GM12878 (cell line): ENCODE measurements around the gene IRGC. TPM values are rescaled to one million over a fixed set of nuclear protein-coding genes. Genes with fewer than 3 reads are reported as not detected.

Source experiments
- ATAC-seq: fragments of 200-7000 bp; cut with Tn5 transposase; 3 replicates; pipeline ENCODE4 v1.9.1; 2020; ENCODE audit warnings: mild to moderate bottlenecking, moderate library complexity
- BruUV-seq: library from RNA; stranded (reverse); fragments of 400-500 nt; replicated peaks from 2 replicates; lab custom pipeline; 2021; lab: Mats Ljungman, UMichigan
- CTCF ChIA-PET: fragments of 300-600 bp; sonication (Branson Sonifier 250); formaldehyde crosslinking; extraction: SDS; loops from one replicate; lab custom pipeline; 2021; ENCODE audit warnings: inconsistent platforms; lab: Yijun Ruan, JAX
- POLR2A ChIA-PET: fragments of 350-600 bp; formaldehyde crosslinking; extraction: SDS; loops from one replicate; lab custom pipeline; 2021; ENCODE audit warnings: inconsistent platforms; lab: Charles Lee
- RAD21 ChIA-PET: fragments of 300-600 bp; sonication (Branson Sonifier 250); formaldehyde crosslinking; loops from one replicate; lab custom pipeline; 2023; ENCODE audit warnings: antibody characterized with exemption; ENCODE audit not compliant: unreplicated experiment; lab: Charles Lee
- SMC1A ChIA-PET: fragments of 300-600 bp; sonication (Branson Sonifier 250); formaldehyde crosslinking; loops from one replicate; lab custom pipeline; 2023; ENCODE audit not compliant: unreplicated experiment, uncharacterized antibody; lab: Charles Lee
- DNase-seq: peaks from one replicate; pipeline ENCODE4 v3.0.0-alpha.2; 2011; ENCODE audit warnings: low read depth, low spot score
- FAIRE-seq: peaks from 3 replicates; lab custom pipeline; 2011; peaks lifted over from hg19 to GRCh38; lab: Jason Lieb, UNC
- H2AFZ ChIP-seq: 2 replicates; pipeline ENCODE4 v1.6.0; 2011; ENCODE audit warnings: low read depth, low read length, control low read depth; ENCODE audit not compliant: control insufficient read depth
- H3K27ac ChIP-seq: 2 replicates; pipeline ENCODE4 v1.5.1; 2011; ENCODE audit warnings: control low read depth; ENCODE audit not compliant: control insufficient read depth, insufficient read depth
- H3K27me3 ChIP-seq, 2 experiments: replicated peaks in 1 of 2; 2 replicates each; pipeline versions ENCODE4 v1.6.0 to v1.6.1; 2011; ENCODE audit warnings: low read length in 1 of 2; ENCODE audit not compliant: control insufficient read depth in 2 of 2, insufficient read depth in 2 of 2
- H3K36me3 ChIP-seq, 2 experiments: 2 replicates each; pipeline ENCODE4 v1.5.1; 2011; ENCODE audit warnings: low read length in 1 of 2; ENCODE audit not compliant: control insufficient read depth in 2 of 2, insufficient read depth in 2 of 2
- H3K4me1 ChIP-seq: 2 replicates; pipeline ENCODE4 v1.6.1; 2011; ENCODE audit warnings: mild to moderate bottlenecking, low read length, moderate library complexity, mixed read lengths; ENCODE audit not compliant: control insufficient read depth, insufficient read depth
- H3K4me2 ChIP-seq: 2 replicates; pipeline ENCODE4 v1.6.0; 2011; ENCODE audit warnings: control low read depth; ENCODE audit not compliant: control insufficient read depth, insufficient read depth
- H3K4me3 ChIP-seq: fragments of 200-600 bp; sonication (generic); 2 replicates; pipeline ENCODE4 v1.5.1; 2016
- H3K79me2 ChIP-seq: 2 replicates; pipeline ENCODE4 v1.6.0; 2011; ENCODE audit warnings: low read length; ENCODE audit not compliant: control insufficient read depth, insufficient read depth
- H3K9ac ChIP-seq: 2 replicates; pipeline ENCODE4 v1.8.0; 2011; ENCODE audit warnings: low read length, control low read depth, mixed read lengths; ENCODE audit not compliant: control insufficient read depth, insufficient read depth
- H3K9me3 ChIP-seq: replicated peaks from 3 replicates; pipeline ENCODE4 v1.5.1; 2011; ENCODE audit warnings: mild to moderate bottlenecking, low read length; ENCODE audit not compliant: control insufficient read depth, insufficient read depth
- H4K20me1 ChIP-seq: 2 replicates; pipeline ENCODE4 v1.6.0; 2011; ENCODE audit not compliant: control insufficient read depth, insufficient read depth
- ATF2 ChIP-seq: IDR thresholded peaks from 2 replicates; pipeline ENCODE4 v1.6.1; 2012; ENCODE audit warnings: low read length, inconsistent platforms
- GATAD2B ChIP-seq: fragments of 450-650 bp; conservative IDR thresholded peaks from 2 replicates; pipeline ENCODE4 v1.6.1; 2017; ENCODE audit warnings: low read depth, mild to moderate bottlenecking, moderate library complexity
- NBN ChIP-seq: fragments of 450-650 bp; IDR thresholded peaks from 2 replicates; pipeline ENCODE4 v1.6.1; 2016
- NFYA ChIP-seq: IDR thresholded peaks from 2 replicates; pipeline ENCODE4 v1.6.1; 2011; ENCODE audit warnings: low read depth, mild to moderate bottlenecking, low read length, improper control_type of control experiment, borderline replicate concordance
- RB1 ChIP-seq: fragments of 450-650 bp; formaldehyde crosslinking; IDR thresholded peaks from 2 replicates; pipeline ENCODE4 v1.6.1; 2017; ENCODE audit warnings: mild to moderate bottlenecking, borderline replicate concordance
- REST ChIP-seq: IDR thresholded peaks from 2 replicates; pipeline ENCODE4 v1.6.1; 2012; ENCODE audit warnings: mild to moderate bottlenecking, low read depth, low read length
- STAT1 ChIP-seq: fragments of 450-650 bp; conservative IDR thresholded peaks from 2 replicates; pipeline ENCODE4 v1.6.1; 2014; ENCODE audit warnings: antibody characterized with exemption, mild to moderate bottlenecking
- TBL1XR1 ChIP-seq: IDR thresholded peaks from 2 replicates; pipeline ENCODE4 v1.6.1; 2012; ENCODE audit warnings: low read depth, low read length, improper control_type of control experiment
- USF2 ChIP-seq: IDR thresholded peaks from 2 replicates; pipeline ENCODE4 v1.6.1; 2011; ENCODE audit warnings: low read depth, low read length, improper control_type of control experiment, borderline replicate concordance
- YY1 ChIP-seq: IDR thresholded peaks from 2 replicates; pipeline ENCODE4 v1.6.1; 2011; ENCODE audit warnings: low read depth, mild to moderate bottlenecking, low read length
- ZNF274 ChIP-seq: IDR thresholded peaks from one replicate; pipeline ENCODE4 v1.8.0; 2011; ENCODE audit not compliant: insufficient read length, insufficient read depth
- ZNF592 ChIP-seq: fragments of 450-650 bp; IDR thresholded peaks from 2 replicates; pipeline ENCODE4 v1.6.1; 2017; ENCODE audit warnings: mild to moderate bottlenecking, moderate library complexity
- WGBS: methylation state at CpG from one replicate; pipeline ENCODE4 v1.1.6; 2016; ENCODE audit warnings: low lambda C conversion rate; ENCODE audit not compliant: insufficient replicate concordance, insufficient coverage; ENCODE audit errors: missing lambda C conversion rate; 5-methylcytosine and 5-hydroxymethylcytosine counted together
- in situ Hi-C: fragments of 300-500 bp; cut with MboI; formaldehyde crosslinking; loops from 9 replicates; pipeline ENCODE4 v1.14.3; 2018; ENCODE audit warnings: mixed read lengths
- intact Hi-C: fragments of 100-400 bp; cut with micrococcal nuclease; formaldehyde crosslinking; loops from one replicate; pipeline ENCODE4 v1.14.2; 2022; ENCODE audit not compliant: unreplicated experiment
- polyA plus RNA-seq, 11 experiments: library from polyadenylated mRNA; depleted of rRNA in 4 of 11; unstranded in 6 of 11; stranded (reverse) in 5 of 11; fragments of >200 nt; fragmentation: Nextera tagmentation in 4 of 11; fragmentation: Illumina TruSeq in 1 of 11; extraction: Ambion mirVana in 4 of 11; extraction: Trizol in 1 of 11; gene quantifications; 1 replicate in 1 of 11; 2 replicates in 10 of 11; pipeline versions ENCODE4 v1.2.1 to v1.2.3, GENCODE V29; 2011 to 2016; ENCODE audit warnings: inconsistent platforms in 2 of 11, missing spikeins in 2 of 11, low read depth in 1 of 11
- total RNA-seq, 4 experiments: library from RNA; depleted of rRNA in 3 of 4; stranded (reverse); fragments of >200 nt in 3 of 4; fragmentation: Illumina TruSeq in 1 of 4; extraction: Trizol in 1 of 4; gene quantifications; 2 replicates each; pipeline versions ENCODE4 v1.2.1 to v1.2.3, GENCODE V29; 2013 to 2021

The IRGC gene
- total and polyA plus RNA-seq, 10 of the 15 experiments (the other 5 are each of a cell fraction or from before 2014, with no cell fraction given), result 0.04 TPM; not detected in 9

- TF ChIP-seq TBL1XR1 (no peak), ZNF592 (no peak), RB1 (no peak), USF2 (no peak), NBN (no peak), GATAD2B (no peak), NFYA (no peak)
- TF ChIP-seq, all 136 proteins: peak for 0
Observed at GRCh38 chr19:43729919-43730318, 14.0 kb downstream of the IRGC start (continued).

GRCh38 chr19:43731346-43731745 is 15.5 kb downstream of the IRGC start:
- no peak for ATAC-seq
- Histone ChIP-seq H3K4me3 (no peak overlapping the region), H3K9ac (no peak overlapping the region), H3K27ac (no peak overlapping the region), H3K79me2 (no peaks in the 10 kb centered on the region), H2AFZ (no peak overlapping the region), H3K36me3 (peaks cover 13 to 36% of the 10 kb centered on the region in 2 experiments), H3K9me3 (no peaks in the 10 kb centered on the region), H4K20me1 (no peaks in the 10 kb centered on the region), H3K27me3 (no peaks in the 10 kb centered on the region), H3K4me1 (peaks cover 10% of the 10 kb centered on the region), H3K4me2 (no peak overlapping the region)
- BruUV-seq, result no TSS peak
- WGBS, result 99% methylated on average over 14 of the region's 14 CpGs
- CTCF ChIA-PET, result interaction anchor here (0.8 kb wide), 1 partner anchor 14 kb away, joined by 3 read pairs; no protein-coding TSS in a partner anchor
- SMC1A ChIA-PET, result no interaction called here
- no peak for DNase-seq
- RAD21 ChIA-PET, result interaction anchor here (0.7 kb wide), 1 partner anchor 63 kb away, joined by 4 read pairs; no protein-coding TSS in a partner anchor
- FAIRE-seq, result no peak
- POLR2A ChIA-PET, result no interaction called here
- in situ Hi-C loops (no loop called here), intact Hi-C loops (no loop called here)
- TF ChIP-seq STAT1 (no peak), ZNF274 (no peak), YY1 (no peak), REST (no peak), ATF2 (no peak)
